ENCODE data around the gene DUSP8.

DNA sequence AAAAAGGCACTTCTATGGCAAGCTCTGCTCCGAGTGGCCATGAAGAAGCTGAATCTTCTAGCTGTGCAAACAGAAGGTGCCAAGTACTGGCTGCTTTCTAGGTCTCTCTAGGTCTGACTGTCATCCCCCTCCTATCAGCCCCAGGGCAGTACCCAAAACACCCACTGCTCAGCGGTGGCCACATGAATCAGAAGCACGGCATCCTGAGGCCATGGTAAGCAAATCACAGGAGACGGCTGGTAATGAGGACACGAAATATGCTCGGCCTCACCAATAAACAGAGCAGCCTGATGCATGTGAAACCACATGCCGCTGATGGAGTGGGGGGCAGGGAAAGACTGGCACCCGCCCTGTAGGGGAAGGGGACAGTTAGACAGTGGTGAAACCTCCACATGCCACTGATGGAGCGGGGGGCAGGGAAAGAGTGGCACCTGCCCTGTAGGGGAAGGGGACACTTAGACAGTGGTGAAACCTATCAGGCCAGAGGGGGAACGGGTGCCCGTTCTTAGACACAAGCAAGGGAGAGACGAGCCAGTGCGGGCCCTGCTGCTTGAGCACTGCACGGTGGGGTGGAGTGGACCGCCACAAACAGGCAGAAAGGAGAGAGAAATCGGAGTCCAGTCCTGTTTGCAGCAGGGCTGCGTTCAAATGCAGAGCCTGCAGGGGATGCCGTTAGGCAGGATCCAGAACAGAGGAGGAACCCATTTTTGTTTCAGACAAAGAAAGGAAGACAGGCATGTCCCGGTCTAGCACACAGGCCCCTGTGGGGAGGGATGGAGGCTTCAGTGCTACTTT, 55.6 kb downstream of the DUSP8 start:
- no peak for TF ChIP-seq EZH2phosphoT487 (conservative IDR thresholded peaks at IDR 0.05; ENCODE audit: low read length)
- TF ChIP-seq, protein P1, sequence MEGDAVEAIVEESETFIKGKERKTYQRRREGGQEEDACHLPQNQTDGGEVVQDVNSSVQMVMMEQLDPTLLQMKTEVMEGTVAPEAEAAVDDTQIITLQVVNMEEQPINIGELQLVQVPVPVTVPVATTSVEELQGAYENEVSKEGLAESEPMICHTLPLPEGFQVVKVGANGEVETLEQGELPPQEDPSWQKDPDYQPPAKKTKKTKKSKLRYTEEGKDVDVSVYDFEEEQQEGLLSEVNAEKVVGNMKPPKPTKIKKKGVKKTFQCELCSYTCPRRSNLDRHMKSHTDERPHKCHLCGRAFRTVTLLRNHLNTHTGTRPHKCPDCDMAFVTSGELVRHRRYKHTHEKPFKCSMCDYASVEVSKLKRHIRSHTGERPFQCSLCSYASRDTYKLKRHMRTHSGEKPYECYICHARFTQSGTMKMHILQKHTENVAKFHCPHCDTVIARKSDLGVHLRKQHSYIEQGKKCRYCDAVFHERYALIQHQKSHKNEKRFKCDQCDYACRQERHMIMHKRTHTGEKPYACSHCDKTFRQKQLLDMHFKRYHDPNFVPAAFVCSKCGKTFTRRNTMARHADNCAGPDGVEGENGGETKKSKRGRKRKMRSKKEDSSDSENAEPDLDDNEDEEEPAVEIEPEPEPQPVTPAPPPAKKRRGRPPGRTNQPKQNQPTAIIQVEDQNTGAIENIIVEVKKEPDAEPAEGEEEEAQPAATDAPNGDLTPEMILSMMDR (IDR thresholded peaks at IDR 0.05; ENCODE audit: insufficient read depth, low read length, poor library complexity, severe bottlenecking): no peak

Data from SU-DHL-6 (cell line).